ENCODE results near the gene SARS2.

DNA sequence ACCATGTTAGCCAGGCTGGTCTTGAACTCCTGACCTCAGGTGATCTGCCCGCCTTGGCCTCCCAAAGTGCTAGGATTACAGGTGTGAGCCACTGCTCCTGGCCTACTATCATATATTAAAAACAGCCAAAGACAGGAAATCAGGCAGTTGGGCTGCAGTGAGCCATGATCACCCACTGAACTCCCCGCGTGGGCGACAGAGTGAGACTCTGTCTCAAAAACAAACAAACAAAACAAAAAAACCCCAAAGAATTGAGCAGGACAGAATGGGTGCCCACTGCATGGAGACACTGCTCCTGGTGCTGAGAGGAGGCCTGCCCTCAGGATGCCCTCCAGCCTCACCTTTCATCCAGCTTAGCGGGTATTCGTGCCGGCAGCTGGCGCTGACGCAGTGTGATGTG is 47.3 kb downstream of the SARS2 start:
- TF ChIP-seq POLR2A (IDR thresholded peaks at IDR 0.05) (no peak), POLR2AphosphoS5 (IDR thresholded peaks at IDR 0.05) (no peak)
- TF ChIP-seq, protein P1, sequence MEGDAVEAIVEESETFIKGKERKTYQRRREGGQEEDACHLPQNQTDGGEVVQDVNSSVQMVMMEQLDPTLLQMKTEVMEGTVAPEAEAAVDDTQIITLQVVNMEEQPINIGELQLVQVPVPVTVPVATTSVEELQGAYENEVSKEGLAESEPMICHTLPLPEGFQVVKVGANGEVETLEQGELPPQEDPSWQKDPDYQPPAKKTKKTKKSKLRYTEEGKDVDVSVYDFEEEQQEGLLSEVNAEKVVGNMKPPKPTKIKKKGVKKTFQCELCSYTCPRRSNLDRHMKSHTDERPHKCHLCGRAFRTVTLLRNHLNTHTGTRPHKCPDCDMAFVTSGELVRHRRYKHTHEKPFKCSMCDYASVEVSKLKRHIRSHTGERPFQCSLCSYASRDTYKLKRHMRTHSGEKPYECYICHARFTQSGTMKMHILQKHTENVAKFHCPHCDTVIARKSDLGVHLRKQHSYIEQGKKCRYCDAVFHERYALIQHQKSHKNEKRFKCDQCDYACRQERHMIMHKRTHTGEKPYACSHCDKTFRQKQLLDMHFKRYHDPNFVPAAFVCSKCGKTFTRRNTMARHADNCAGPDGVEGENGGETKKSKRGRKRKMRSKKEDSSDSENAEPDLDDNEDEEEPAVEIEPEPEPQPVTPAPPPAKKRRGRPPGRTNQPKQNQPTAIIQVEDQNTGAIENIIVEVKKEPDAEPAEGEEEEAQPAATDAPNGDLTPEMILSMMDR (IDR thresholded peaks at IDR 0.05): no peak

All from gastroesophageal sphincter (tissue), 3 donors.